SW 1271 (cell line): ENCODE measurements around the gene HMGB1.

Experiments used
- DNase-seq, 2 experiments: peaks; one replicate each; lab custom pipeline; 2025; lab: John Stamatoyannopoulos, UW

The HMGB1 gene

DNA sequence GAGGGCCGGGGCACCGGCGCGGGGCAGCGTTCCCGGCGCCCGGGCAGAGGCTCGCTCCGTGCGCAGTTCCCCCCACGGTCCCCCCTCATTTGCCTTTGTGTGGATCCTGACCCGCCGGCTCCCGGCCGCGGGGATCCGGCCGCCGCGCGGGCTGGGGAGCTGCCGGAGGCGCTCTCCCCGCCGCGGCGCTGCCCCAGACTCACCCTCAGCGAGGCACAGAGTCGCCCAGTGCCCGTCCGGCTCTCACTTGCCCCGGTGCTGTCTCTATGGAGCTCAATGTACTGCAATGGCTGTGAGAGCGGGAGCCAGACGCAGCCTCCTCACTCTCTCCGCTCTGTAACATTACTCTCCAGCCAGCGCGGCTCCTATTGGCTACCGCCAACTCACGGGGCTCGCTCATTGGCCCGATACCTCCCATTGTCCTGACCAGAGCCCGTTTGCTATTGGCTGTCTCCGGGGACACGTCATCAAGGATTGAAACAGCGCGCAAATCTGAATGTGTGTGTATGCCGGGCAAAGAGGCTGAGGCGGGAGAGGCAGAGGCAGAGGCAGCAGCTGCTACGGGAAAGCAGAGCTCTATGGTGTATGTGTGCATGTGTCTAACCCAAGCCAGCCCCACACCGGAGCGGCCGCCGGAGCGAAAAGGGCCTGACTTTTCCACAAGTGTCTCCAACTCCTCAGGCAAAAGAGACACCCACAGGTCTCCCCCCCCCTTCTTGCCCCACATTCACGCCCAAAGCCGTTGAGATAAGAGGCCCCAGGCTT is at the start of gene HMGB1:
Gene HMGB1, minus strand, starts transcription at position 344 of the 765 bp plus-strand sequence. CDS start 2,256 bp downstream, outside the sequence.
- peak; percentile 96 to 98 for DNase-seq

- no peak for DNase-seq
These were observed 45.2 kb upstream of the HMGB1 start for GRCh38 chr13:30510811-30511371.

DNA sequence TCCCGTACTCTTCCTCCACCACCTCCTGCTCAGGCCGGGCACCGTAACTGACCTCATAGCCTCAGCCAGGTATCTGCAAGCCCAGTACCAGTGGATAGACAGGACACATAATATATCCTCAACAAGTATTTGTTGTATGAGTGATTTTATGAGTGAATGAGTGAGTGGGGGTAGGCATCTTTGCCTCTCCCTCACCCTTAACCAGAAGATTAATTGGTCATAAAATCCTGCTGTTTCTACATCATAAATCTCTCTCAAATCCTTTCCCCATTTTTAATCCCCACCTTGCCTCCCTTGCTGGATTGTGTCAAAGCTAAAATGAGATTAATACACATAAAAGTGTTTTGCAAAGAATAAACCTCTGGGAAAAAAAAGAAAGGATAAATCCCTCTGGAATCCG is 44.4 kb upstream of the HMGB1 start:
- DNase-seq: no peak

DNA sequence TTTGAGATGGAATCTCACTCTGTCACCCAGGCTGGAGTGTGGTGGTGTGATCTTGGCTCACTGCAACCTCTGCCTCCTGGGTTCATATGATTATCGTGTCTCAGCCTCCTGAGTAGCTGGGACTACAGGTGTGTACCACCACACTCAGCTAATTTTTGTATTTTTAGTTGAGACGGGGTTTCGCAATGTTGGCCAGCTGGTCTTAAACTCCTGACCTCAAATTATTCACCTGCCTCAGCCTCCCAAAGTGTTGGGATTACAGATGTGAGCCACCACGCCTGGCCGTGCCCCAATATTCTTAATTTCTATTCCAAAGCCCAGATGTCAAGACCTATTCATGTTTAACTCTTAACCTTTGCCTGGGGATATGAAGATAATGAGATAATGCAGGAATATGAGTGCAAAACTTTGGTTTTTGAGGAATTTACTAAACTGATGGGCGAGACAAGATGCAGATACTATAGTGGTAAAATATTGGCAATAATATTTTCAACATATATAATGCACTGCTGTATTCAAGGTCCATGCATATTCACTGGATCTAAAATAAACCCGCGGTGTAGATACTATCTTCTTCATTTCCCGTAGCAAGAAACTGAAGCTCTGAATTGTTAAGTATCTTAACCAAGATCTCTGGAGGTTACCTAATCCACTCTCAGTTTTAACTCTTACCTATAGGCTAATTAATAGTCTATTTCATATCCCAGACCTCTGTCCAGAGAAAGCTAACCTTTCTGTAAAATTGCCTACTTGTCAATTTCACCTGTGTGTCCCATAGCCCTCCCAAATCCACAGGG is 43.7 kb upstream of the HMGB1 start:
- no peak for DNase-seq

GRCh38 chr13:30504081-30504480 is 38.3 kb upstream of the HMGB1 start:
- DNase-seq: no peak

GRCh38 chr13:30502237-30502636 is 36.5 kb upstream of the HMGB1 start:
- no peak for DNase-seq

DNA sequence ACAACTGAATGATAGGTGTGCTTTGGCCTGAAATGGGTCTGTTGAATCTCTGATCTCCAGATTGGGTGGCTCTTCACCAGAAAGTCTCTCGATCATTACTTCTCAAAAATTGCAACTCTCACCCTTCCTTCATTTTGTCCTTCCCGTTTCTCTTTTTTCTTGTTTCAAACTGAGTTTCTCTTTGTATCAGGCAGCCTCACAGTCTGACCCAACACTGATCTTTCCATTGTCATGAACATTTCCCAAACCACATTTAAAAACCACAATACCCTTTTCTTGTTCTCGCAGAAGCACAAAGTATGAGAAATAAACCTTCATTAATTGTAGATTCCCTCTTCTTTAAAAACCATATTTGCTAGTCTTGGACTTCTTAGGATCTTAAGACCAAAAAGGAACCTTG is 33.6 kb upstream of the HMGB1 start:
- no peak for DNase-seq

DNA sequence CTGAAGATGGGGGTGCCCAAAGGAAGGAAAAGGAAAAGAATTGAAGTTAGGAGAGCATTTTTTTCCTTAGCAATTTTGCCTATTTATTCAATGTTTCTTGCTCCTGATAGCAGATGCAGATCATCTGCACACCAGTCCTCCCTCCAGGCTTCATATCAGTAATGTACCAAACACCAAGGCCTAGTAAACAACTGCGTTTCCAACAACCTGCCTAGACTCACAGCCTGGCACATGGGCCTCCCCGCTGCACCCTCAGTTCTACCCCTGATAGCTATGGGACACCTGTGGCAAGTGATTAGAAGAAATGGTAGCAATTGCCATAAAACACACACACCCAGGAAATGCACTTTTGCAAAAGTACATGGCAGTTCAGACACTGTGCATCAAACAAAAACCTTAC is 30.4 kb upstream of the HMGB1 start:
- no peak for DNase-seq

DNA sequence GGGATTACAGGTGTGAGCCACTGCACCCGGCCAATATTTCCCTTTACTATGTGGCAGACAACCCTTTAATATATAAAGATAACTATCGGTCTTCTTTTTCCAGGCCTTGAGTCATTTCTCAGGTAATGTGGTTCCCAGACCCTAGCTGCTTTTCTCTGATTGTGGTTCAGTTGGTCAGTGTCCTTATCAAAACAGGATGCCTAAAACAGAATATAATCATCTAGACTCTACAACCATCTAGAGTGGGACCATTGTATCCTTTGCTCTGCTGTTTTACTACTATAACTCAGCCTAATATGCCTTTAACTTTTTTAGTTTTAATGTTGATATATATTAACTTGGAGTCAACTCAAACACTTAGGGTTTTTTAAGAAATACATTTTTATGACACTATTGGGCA is 30.0 kb upstream of the HMGB1 start:
- no peak for DNase-seq

DNA sequence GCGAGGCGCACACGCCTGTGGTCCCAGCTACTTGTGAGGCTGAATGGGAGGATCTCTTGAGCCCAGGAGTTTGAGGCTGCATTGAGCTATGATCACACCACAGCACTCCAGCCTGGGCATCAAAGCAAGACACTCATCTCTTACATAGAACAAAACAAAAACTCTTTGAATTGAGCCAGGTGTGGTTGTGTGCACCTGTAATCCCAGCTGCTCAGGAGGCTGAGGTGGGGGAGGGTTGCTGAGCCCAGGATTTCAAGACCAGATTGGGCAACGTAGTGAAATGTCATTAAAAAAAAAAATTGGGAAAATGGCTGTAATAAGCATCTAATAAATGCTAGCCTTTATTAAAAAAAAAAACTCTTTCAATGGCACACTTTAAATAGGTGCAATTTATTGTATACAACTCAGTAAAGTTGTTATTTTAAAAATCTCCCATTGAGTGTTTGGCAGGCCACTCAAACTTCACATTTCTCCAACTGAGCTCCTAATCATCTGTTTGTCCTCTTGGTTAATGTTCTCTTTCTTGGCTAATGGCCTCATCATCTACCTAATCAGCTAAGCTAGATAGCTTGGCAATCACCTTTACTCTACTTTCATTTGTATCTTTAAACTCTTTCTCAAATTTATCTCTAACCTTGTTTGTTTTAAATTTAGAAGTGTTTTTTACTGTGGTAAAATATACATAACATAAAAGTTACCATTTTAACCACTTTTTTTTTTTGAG is 28.1 kb upstream of the HMGB1 start:
- DNase-seq: no peak

DNA sequence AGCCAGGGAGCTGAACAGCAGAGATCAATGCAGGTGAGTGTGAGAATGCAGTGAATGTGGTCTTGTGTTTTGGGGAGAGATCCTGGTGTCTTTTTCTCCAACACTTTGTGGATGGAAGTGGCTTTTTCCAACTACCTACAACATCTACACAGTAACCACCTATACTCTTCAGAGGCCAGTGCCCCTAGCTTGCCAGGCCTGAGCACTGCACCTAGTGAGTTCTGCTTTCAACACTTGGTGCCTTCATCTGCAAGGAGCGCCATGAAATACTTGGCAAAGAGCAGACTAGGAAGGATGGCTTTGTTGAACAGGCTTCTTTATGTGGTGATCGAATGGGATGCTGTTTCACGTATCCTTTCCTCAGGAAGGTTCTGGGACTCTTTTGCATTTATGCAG is 21.3 kb upstream of the HMGB1 start:
- DNase-seq: no peak

DNA sequence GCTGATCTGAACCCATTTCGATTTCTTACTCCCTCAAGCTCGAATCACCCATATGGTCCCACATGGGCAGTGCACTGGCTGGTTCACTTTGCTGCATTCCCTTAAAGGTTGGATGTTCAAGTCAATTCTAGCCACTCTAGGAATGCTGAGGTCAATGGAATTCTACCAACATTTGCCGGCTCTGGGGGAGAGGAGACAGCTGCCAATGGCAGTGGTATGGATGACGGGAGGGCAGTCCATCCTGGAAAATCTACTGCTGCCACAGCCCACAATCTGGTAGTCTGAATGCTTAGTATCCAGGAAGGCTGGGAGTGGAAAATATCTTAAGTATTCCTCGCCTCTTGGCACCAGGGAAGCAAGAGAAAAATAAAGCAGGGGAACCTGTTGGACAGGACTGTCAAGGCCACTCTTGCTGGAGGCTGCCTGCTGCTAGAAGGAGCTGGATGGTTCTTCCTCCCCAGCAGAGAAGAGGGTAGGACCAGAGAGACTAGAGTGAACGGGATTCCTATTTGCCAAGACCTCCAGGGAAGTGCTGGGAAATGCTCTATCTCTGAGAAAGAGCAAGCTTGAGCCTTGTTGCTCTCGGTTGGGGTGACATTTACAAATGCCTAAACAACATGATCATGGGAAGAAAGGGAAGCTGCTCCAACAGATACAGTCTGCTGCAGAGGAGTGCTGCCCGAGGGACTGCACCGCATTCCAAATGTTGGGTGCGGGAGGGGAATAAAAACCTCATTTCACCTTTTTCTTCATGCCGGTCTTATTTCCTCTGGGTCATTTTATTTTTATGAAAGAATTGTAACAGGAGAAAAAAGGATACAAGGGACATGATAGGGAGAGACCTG is 20.7 kb upstream of the HMGB1 start:
- DNase-seq: no peak

DNA sequence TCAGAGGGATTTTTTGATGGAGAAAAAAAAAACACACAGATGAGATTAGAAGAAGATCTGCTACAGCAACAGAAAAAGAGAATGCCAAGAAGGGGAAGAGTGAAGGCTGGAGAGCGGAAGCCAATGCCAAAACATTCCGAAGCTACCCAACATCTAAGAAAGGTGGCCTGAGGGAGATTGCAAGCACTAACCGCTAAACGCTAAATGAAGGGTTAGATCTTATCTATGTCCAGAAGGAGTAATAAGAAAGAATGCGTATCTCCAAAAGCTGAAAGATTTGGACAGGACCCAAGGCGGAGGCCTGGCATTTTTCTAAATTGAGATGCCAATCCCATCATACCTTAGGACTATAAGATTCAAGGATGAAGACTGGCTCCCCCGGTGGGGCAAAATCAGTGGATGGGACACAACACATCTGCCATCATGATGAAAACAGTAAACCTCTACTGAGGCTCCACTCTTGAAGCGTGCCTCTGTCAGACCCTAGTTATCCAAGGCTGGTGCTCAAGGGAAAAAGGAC is 15.6 kb upstream of the HMGB1 start:
- no peak for DNase-seq

GRCh38 chr13:30480292-30480950 is 14.7 kb upstream of the HMGB1 start:
- no peak for DNase-seq

GRCh38 chr13:30479883-30480219 is 14.1 kb upstream of the HMGB1 start:
- no peak for DNase-seq

GRCh38 chr13:30479154-30479882 is 13.6 kb upstream of the HMGB1 start:
- no peak for DNase-seq

DNA sequence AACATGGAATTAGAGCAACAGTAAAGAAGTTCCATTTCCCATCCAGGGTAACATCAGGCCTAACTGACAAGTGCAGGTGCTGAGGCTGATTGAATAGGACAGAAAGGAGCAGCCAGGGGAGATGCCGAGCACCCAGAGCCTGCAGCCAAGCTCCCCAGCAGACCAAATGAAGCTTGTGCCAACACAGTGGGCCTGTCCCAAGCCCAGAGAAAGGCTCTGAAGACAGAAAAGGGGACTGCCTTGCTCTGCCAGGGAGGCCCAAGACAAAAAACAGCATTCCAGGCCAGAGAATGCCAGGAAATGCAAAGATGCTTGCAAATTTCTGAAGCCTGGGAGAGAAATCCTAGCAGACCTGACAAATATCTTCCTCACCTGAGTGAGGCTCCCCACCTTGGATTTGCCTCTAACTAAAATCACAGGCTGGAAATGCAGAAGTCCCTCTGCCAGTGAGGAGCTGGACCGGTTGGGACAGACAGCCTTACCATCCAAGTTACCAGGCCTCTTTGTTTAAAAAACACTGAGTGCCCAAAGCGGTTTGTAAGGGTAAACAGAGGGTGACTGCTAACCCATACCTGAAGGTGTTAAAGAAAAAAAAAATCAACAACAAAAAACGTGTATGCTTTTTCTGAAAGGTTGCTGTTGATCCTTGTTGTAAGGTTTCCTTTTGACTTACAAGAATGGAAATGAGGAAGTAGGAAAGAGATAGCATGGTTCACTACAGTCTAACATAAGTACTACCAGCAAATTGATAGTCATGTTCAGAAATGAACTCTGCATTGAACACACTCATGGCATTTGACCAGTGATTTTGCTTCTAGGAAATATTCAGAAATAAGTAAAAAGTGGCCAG is 11.8 kb upstream of the HMGB1 start:
- DNase-seq: no peak

- DNase-seq: no peak
These were observed 7.9 kb upstream of the HMGB1 start for GRCh38 chr13:30473675-30474074.

GRCh38 chr13:30466841-30467252 is 1.1 kb upstream of the HMGB1 start:
- no peak for DNase-seq
